ENCODE results near the gene SLC28A1. TPM values are rescaled to one million over a fixed set of nuclear protein-coding genes. Genes with fewer than 3 reads are reported as not detected.

The SLC28A1 gene
- total RNA-seq, 4 donors from 2014 or later, result 0.47 TPM; not detected in 3

DNA sequence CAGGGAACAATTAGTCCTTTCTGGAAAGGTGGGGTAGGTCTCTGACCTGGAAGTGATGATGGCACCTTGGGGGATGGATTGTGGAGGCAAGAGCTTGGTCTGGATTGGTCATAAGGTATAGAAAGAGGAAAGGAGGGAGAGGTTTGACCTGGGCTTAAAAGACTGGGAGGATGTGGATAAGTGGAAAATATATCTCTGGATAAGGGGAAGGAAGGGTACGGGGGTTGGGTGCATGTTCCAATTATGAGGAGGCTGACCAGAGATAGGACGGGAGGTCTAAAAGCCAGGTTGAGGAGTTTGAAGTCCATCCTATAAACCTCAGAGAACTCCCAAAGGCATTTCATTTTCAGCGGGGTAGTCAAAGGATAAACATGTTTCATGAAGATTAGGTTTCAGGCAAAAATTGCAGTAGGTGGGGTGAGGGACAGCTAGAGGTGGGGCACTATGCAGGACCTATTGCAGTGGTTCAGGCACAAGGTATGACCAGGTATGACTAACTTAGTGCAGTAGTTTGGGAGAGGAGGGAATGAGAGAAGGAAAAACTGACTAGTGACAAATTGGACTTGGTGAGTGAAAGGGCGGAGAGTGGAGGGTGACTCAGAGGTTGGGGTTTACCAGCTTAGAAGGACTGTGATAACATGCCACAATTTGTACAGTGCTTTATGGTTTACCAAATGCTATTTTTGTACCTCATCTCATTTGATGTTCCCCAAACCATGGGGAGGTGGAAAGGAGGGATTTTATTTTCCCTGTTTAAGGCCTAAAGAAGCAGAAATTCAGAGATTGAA is 107.9 kb downstream of the SLC28A1 start:
- intact Hi-C loops (cut with DNase I; ENCODE audit: low total_unique reads) (no loop called here), in situ Hi-C loops (cut with MboI; ENCODE audit: low sequenced_read_pairs in 4 of 4) (no loop called here)
- no peaks in the 10 kb centered on the region for H3K27me3 ChIP-seq
- DNase-seq (no peak), ATAC-seq (peak; percentile 86 to 89)
- no peaks in the 10 kb centered on the region for H3K36me3 ChIP-seq
- no peaks in the 10 kb centered on the region for H3K9me3 ChIP-seq
- TF ChIP-seq, protein P1, sequence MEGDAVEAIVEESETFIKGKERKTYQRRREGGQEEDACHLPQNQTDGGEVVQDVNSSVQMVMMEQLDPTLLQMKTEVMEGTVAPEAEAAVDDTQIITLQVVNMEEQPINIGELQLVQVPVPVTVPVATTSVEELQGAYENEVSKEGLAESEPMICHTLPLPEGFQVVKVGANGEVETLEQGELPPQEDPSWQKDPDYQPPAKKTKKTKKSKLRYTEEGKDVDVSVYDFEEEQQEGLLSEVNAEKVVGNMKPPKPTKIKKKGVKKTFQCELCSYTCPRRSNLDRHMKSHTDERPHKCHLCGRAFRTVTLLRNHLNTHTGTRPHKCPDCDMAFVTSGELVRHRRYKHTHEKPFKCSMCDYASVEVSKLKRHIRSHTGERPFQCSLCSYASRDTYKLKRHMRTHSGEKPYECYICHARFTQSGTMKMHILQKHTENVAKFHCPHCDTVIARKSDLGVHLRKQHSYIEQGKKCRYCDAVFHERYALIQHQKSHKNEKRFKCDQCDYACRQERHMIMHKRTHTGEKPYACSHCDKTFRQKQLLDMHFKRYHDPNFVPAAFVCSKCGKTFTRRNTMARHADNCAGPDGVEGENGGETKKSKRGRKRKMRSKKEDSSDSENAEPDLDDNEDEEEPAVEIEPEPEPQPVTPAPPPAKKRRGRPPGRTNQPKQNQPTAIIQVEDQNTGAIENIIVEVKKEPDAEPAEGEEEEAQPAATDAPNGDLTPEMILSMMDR (IDR thresholded peaks at IDR 0.05 in 4 of 5, conservative IDR thresholded peaks at IDR 0.05 in 1 of 5), result no peak
- no peak for TF ChIP-seq POLR2A (IDR thresholded peaks at IDR 0.05)
- peaks cover 23 to 34% of the 10 kb centered on the region in 2 donors for H3K4me1 ChIP-seq
- peak overlapping the region in 3 of 4 donors; percentile 18 to 52 (median 29) for H3K27ac ChIP-seq
- H3K4me3 ChIP-seq, result no peak overlapping the region

Other genes with a start within 250 kb of the SLC28A1 start
- gene WDR73, start 230.4 kb upstream of the SLC28A1 start, total RNA-seq, result 10 to 100 TPM in 3 of 4 donors, 1 to 10 TPM in 1; 6.7 to 11.7 (median 10.3) TPM
- 1 to 10 TPM in 2 of 4 donors, under 1 TPM in 1, not detected in 1; 0.94 to 1.6 (median 1.6) TPM for gene NMB, start 226.5 kb upstream of the SLC28A1 start, total RNA-seq
- gene SEC11A, start 168.5 kb upstream of the SLC28A1 start, total RNA-seq, result 100 to 1,000 TPM in 3 of 4 donors, 10 to 100 TPM in 1; 90.2 to 127 (median 118) TPM
- gene ZNF592, start 136.1 kb upstream of the SLC28A1 start, total RNA-seq, result 10 to 100 TPM; 30.0 to 49.2 (median 33.8) TPM
- 100 to 1,000 TPM; 131 to 406 (median 305) TPM for gene ALPK3, start 67.3 kb upstream of the SLC28A1 start, total RNA-seq
- gene PDE8A, start 97.2 kb downstream of the SLC28A1 start, total RNA-seq, result 10 to 100 TPM in 3 of 4 donors, 1 to 10 TPM in 1; 6.3 to 20.6 (median 13.9) TPM

Data from gastrocnemius medialis (tissue), 4 donors.